IPS-18c (cell line): ENCODE data around the gene DCHS2.
A peak's percentile ranks its signal among the peaks of the same experiment; 100 is the strongest.

Experiments
- H3K4me3 ChIP-seq: 2 replicates; pipeline ENCODE4 v1.7.0; 2013; ENCODE audit warnings: low read depth, mild to moderate bottlenecking, low read length, moderate library complexity; ENCODE audit not compliant: insufficient read depth
- H3K9me3 ChIP-seq: one replicate; pipeline ENCODE4 v1.6.1; 2013; ENCODE audit warnings: mild to moderate bottlenecking, low read length, moderate library complexity; ENCODE audit not compliant: control insufficient read depth, insufficient read depth

DCHS2 gene

DNA sequence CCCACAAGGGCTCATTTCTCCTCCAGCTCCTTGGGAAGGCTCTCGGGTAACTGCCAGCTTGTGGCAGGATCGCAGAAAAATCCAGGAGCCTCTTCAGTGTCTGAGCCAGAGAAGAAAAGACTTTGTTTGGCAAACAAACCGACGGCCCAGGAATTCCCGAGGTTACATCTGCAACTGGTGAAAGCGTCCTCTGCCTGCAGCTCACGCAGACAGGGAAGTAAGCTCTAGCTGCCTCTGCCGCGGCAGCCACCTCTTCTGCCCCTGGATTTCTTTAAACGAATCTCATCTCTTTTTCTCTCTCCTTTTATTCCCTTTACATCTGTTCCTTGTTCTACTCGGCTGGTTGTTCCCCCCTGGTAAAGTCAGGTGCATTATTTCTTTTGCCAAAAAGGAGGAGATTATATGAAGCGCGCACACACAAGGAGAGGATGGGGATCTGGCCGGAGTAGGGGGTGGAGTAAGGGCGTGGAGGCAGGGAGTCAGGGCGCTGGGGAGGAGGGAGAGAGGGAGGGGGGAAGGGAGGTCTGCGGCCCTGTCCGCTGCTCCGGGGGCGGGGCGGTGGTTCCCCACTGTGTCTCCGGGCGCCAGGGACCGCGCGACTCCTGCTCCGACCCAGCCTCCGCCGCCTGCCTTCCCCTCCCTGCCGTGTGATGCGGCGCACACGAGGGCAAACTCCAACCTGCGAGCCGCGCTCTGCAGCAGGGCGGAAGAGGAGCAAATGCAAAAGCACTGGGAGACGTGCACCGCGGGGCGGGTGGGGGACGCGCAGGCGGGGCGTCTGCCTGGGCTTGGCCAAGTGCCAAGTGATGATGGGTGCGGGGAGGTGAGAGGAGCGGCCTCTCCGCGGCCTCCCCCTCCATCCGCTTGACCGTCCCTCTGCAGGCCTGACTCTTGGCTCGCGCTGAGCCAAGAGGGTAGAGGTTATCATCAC, at the start of gene DCHS2:
TSS of gene DCHS2 (minus strand) at position 459 of the 931 bp plus-strand sequence. CDS start at position 15, 444 bp downstream.
- Histone ChIP-seq H3K9me3 (peaks cover 3% of the 10 kb centered on the region), H3K4me3 (peak within 1 kb of the TSS; percentile 61)

DNA sequence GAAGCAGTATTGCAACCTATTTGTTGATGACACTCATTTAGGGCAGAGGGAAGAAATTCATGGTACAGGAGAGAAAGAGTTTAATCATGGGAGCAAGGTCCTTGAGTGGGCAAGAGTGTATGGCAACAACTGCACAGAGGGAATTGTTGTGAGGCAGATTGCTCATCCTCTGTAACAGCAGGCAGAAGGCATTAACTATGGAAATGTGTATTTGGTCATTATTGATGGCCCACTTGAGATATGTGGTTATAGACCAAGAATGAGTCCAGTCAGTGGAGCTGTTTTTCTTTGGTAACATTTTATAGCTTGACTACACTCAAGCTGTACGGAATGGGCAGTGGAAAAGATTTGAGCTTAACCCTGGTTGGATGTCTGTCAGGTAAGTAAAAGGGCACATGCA, 42.7 kb upstream of the DCHS2 start:
- Histone ChIP-seq H3K9me3 (no peaks in the 10 kb centered on the region), H3K4me3 (no peak overlapping the region)

DNA sequence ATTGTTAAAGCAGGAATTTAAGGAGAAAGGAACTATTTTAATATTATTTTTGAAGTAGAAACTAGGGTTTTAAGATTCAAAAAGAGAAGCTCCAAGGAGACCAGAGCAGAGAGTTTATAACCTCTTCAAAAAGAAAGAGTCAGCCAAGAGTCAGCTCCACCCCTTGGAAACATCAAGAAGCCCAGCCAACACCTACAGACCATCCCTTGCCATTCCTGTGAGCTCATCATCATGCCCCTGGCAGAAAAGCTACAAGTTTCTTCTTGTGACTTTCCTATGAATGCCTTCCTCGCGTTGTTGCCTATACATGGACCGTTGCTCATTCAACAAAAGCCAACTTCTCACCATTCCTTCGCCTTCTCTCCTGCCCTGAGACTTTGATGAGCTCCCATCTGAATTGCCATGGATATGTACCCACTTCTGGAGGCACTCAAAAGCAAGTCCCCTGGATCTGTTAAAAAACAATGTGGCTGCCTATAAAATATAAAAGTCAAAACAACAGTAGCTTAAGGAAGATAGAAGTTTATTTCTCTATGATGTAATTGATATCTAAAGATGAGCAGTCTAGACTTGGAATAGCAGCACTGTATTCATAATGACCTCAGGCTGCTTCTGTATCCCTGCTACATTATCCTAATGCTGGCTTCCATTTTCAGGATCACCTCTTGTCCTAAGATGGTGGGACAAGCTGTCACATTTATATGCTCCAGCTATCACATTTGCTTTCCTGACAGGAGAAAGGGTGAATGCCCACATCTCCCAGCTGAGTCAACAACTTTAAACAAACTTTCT, 38.3 kb upstream of the DCHS2 start:
- Histone ChIP-seq H3K4me3 (no peak overlapping the region), H3K9me3 (no peaks in the 10 kb centered on the region)

- H3K9me3 ChIP-seq = no peaks in the 10 kb centered on the region
- H3K4me3 ChIP-seq = no peak overlapping the region
These were observed 37.3 kb upstream of the DCHS2 start for GRCh38 chr4:154528869-154529268.

DNA sequence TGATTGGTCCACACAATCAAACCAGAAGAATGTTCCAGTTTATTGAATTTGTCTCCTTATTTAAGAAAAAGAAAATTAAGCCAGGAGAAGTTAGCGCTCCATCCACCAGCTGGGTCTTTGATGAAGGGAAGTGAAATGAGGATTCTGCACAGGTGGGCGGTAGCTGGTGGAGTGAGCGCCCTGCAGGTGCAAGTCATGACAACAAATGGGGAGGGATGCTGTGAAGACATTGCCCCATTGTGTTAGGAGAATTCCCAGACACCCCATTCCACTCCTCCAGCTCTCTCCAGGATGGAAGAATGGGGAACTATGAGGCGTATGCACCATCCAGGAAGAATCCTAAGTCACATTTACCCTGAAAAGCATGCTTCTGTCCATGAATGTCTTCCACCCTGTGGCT, 35.7 kb upstream of the DCHS2 start:
- Histone ChIP-seq H3K9me3 (no peaks in the 10 kb centered on the region), H3K4me3 (no peak overlapping the region)

DNA sequence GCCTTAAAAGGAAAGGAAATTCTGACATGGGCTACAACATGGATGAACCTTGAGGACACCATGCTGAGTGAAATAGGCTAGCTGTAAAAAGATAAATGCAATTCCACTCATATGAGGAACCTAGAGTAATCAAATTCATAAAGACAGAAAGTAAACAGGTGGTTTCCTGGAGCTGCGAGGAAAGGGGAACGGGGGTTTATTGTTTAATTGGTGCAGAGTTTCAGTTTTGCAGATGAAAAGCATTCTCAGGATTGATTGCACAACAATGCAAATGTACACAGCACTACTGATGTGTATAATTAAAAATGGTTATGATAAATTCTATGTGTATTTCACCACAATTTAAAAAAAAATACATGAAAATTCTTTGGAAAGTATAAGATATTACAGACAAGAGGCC, 34.6 kb upstream of the DCHS2 start:
- Histone ChIP-seq H3K9me3 (no peaks in the 10 kb centered on the region), H3K4me3 (no peak overlapping the region)

- no peak overlapping the region for H3K4me3 ChIP-seq
- no peaks in the 10 kb centered on the region for H3K9me3 ChIP-seq
These were observed 30.0 kb upstream of the DCHS2 start for GRCh38 chr4:154521607-154522006.

- no peaks in the 10 kb centered on the region for H3K9me3 ChIP-seq
- no peak overlapping the region for H3K4me3 ChIP-seq
These were observed 27.6 kb upstream of the DCHS2 start for GRCh38 chr4:154519214-154519613.

- H3K4me3 ChIP-seq = no peak overlapping the region
- no peaks in the 10 kb centered on the region for H3K9me3 ChIP-seq
These were observed 26.0 kb upstream of the DCHS2 start for GRCh38 chr4:154517591-154517990.

- Histone ChIP-seq H3K4me3 (no peak overlapping the region), H3K9me3 (no peaks in the 10 kb centered on the region)
These were observed 24.9 kb upstream of the DCHS2 start for GRCh38 chr4:154516318-154517029.

DNA sequence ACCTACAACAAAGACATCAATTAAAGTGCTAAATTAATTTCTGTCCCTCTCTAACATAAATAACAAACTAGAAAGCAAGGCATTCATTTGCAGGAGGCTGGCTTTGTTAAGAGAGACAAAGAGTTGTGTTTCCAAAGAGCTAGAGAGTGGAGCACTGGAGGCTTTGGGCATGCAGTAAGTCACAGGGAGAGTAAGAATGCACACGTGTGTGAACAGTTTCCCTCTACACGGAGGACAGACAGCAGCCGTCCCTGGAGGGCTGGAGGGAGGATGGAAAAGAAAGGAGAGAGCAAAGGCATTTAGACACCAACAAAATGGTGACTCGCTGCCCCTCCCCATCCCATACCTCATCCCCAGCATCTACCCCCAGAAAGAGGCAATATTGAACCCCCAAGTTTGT, 20.4 kb upstream of the DCHS2 start:
- no peak overlapping the region for H3K4me3 ChIP-seq
- H3K9me3 ChIP-seq = no peaks in the 10 kb centered on the region

DNA sequence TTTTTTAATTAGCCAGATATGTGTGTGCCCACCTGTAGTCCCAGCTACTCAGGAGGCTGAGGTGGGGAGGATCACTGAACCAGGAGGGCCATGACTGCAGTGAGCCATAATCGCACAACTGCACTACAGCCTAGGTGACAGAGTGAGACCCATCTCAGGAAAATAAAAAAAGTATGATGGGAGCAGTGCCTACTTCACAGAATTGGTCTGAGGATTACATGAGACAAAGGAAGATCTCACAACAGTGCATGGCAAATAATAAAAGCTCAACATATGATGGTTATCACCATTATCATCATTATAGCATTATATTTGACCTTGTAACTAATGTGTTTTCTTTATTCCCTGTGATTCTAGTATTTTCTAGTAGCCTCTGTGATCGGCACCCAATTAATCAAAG, 19.9 kb upstream of the DCHS2 start:
- Histone ChIP-seq H3K9me3 (no peaks in the 10 kb centered on the region), H3K4me3 (no peak overlapping the region)

GRCh38 chr4:154507156-154507555, 15.6 kb upstream of the DCHS2 start:
- Histone ChIP-seq H3K9me3 (no peaks in the 10 kb centered on the region), H3K4me3 (no peak overlapping the region)

DNA sequence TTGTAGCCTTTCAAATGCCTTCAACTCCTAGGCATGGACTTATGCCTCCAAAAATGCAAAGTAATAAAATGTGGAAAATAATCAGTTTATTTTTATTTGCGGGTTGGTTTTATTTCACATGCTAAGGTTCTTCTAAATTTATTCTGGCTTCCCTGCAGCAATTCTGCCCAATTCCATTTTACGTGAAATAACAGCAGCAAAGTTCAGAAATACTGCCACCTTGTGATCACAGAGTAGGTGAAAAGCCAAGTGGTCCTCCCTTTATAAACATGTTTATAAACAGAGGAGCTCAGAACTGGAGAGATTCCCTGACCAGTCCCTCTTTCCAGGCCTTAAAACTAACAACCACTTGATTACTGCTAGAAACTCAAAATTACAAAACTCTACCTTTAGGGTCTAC, 14.7 kb upstream of the DCHS2 start:
- no peak overlapping the region for H3K4me3 ChIP-seq
- no peaks in the 10 kb centered on the region for H3K9me3 ChIP-seq

DNA sequence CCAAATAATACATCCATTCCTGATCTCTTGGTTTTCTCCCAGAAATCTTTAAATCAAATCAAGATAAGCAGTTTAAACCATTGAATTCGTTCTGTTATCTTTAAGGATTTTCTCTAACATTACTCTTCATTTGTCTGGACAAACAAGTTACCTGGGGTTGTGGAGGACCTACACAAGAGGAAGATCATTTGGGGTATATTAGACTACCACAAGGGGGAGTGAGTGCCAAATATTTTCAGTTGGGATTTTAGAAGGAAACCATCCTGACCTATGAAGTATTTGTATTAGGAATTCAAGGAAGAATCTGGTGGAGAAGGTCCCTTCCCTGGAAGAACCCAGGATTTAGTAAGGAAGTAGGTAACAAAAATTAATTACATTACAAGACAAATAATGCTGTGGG, 12.0 kb upstream of the DCHS2 start:
- no peaks in the 10 kb centered on the region for H3K9me3 ChIP-seq
- H3K4me3 ChIP-seq = no peak overlapping the region

DNA sequence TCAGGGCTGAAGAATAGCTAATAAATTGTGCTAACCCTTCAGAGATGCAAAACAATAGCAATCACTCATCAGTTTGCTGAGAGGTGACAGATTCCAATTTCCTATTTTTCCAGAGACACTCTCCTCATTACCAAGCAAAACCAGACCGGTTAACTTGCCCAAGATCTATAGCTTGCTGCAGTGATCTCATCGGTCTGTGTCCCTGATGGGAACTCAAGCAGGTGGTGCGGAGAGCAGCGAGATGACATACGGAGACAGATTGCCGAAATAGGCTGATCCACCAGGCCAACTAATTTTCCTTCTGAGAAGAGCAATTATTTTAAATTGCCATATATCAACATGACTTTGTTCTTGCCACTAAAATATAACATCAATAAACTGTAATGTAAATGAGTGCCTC, 10.5 kb upstream of the DCHS2 start:
- H3K9me3 ChIP-seq = no peaks in the 10 kb centered on the region

GRCh38 chr4:154497889-154498288, 6.3 kb upstream of the DCHS2 start:
- no peak overlapping the region for H3K4me3 ChIP-seq
- no peaks in the 10 kb centered on the region for H3K9me3 ChIP-seq

More for the DNA sequence above, 10.5 kb upstream of the DCHS2 start:
- no peak overlapping the region for H3K4me3 ChIP-seq
